HEK293 (cell line): ENCODE results near the gene SLC34A2.

Experiments
- CTCF ChIA-PET: fragments of 350-600 bp; formaldehyde crosslinking; extraction: SDS; loops from one replicate; lab custom pipeline; 2021; ENCODE audit warnings: antibody characterized with exemption; lab: Yijun Ruan, JAX
- POLR2A ChIA-PET: fragments of 300-600 bp; formaldehyde crosslinking; extraction: SDS; loops from one replicate; lab custom pipeline; 2020; ENCODE audit warnings: antibody characterized with exemption, inconsistent platforms; lab: Yijun Ruan, JAX
- H3K27ac ChIP-seq: fragments of 200-500 bp; sonication (Bioruptor generic); 2 replicates; pipeline ENCODE4 v1.5.1; 2014; ENCODE audit warnings: low read depth, low read length, control low read depth, inconsistent platforms; ENCODE audit errors: extremely low read depth
- H3K36me3 ChIP-seq, 2 experiments: fragments of 200-500 bp in 1 of 2; sonication (Bioruptor generic) in 1 of 2; 1 replicate in 1 of 2; 2 replicates in 1 of 2; pipeline ENCODE4 v1.5.1; 2014 to 2017; ENCODE audit warnings: inconsistent platforms in 2 of 2, low read length in 2 of 2; ENCODE audit not compliant: control insufficient read depth in 2 of 2, insufficient read depth in 1 of 2
- H3K4me1 ChIP-seq: fragments of 200-500 bp; sonication (Bioruptor generic); 2 replicates; pipeline ENCODE4 v1.5.1; 2014; ENCODE audit warnings: mild to moderate bottlenecking, low read length, inconsistent platforms; ENCODE audit not compliant: control insufficient read depth, insufficient read depth
- H3K4me3 ChIP-seq: 2 replicates; pipeline ENCODE4 v1.5.1; 2011; ENCODE audit warnings: low read depth, mild to moderate bottlenecking, control low read depth, low read length, moderate library complexity
- H3K9me3 ChIP-seq: fragments of 200-500 bp; sonication (Bioruptor generic); 2 replicates; pipeline ENCODE4 v1.5.1; 2014; ENCODE audit warnings: low read depth, low read length, inconsistent platforms; ENCODE audit not compliant: control insufficient read depth, insufficient read depth
- GLIS2 ChIP-seq: fragments of 450-650 bp; formaldehyde crosslinking; IDR thresholded peaks from 2 replicates; pipeline ENCODE4 v1.5.1; 2016; ENCODE audit warnings: missing biosample characterization, missing genetic modification characterization
- KLF16 ChIP-seq: fragments of 450-650 bp; formaldehyde crosslinking; IDR thresholded peaks from 2 replicates; pipeline ENCODE4 v1.5.1; 2017; ENCODE audit warnings: missing biosample characterization, missing genetic modification characterization
- KLF9 ChIP-seq: fragments of 450-650 bp; formaldehyde crosslinking; IDR thresholded peaks from 2 replicates; pipeline ENCODE4 v1.5.1; 2016; ENCODE audit warnings: missing biosample characterization, missing genetic modification characterization, low read depth
- ZNF133 ChIP-seq: fragments of 450-650 bp; formaldehyde crosslinking; IDR thresholded peaks from 2 replicates; pipeline ENCODE4 v1.5.1; 2016; ENCODE audit warnings: missing biosample characterization, missing genetic modification characterization
- ZNF138 ChIP-seq: fragments of 450-650 bp; formaldehyde crosslinking; IDR thresholded peaks from 2 replicates; pipeline ENCODE4 v1.5.1; 2016; ENCODE audit warnings: missing biosample characterization, missing genetic modification characterization, borderline replicate concordance
- ZNF19 ChIP-seq: fragments of 450-650 bp; formaldehyde crosslinking; IDR thresholded peaks from 2 replicates; pipeline ENCODE4; 2016; ENCODE audit warnings: missing biosample characterization, missing genetic modification characterization, low read depth
- ZNF214 ChIP-seq: fragments of 450-650 bp; formaldehyde crosslinking; IDR thresholded peaks from 2 replicates; pipeline ENCODE4 v1.5.1; 2017; ENCODE audit warnings: missing biosample characterization, mild to moderate bottlenecking, missing genetic modification characterization, borderline replicate concordance
- ZNF302 ChIP-seq: fragments of 450-650 bp; formaldehyde crosslinking; IDR thresholded peaks from 2 replicates; pipeline ENCODE4 v1.5.1; 2016; ENCODE audit warnings: missing biosample characterization, missing genetic modification characterization, low read depth
- ZNF324 ChIP-seq: fragments of 450-650 bp; formaldehyde crosslinking; IDR thresholded peaks from 2 replicates; pipeline ENCODE4 v1.5.1; 2016; ENCODE audit warnings: missing biosample characterization, missing genetic modification characterization
- ZNF350 ChIP-seq: fragments of 450-650 bp; formaldehyde crosslinking; IDR thresholded peaks from 2 replicates; pipeline ENCODE4 v1.5.0; 2017; ENCODE audit warnings: missing biosample characterization, mild to moderate bottlenecking, missing genetic modification characterization
- ZNF404 ChIP-seq: fragments of 450-650 bp; formaldehyde crosslinking; IDR thresholded peaks from 2 replicates; pipeline ENCODE4 v1.5.1; 2017; ENCODE audit warnings: missing biosample characterization, missing genetic modification characterization
- ZNF558 ChIP-seq: fragments of 450-650 bp; formaldehyde crosslinking; IDR thresholded peaks from 2 replicates; pipeline ENCODE4 v1.5.1; 2016; ENCODE audit warnings: missing biosample characterization, missing genetic modification characterization
- ZNF76 ChIP-seq: fragments of 450-650 bp; formaldehyde crosslinking; IDR thresholded peaks from 2 replicates; pipeline ENCODE4; 2016; ENCODE audit warnings: low read depth, missing biosample characterization, missing genetic modification characterization, borderline replicate concordance
- TF ChIP-seq, protein P1 (sequence below): fragments of 450-650 bp; formaldehyde crosslinking; IDR thresholded peaks from 2 replicates; pipeline ENCODE4 v1.5.1; 2016; ENCODE audit warnings: missing biosample characterization, missing genetic modification characterization
- TF ChIP-seq, protein P2 (sequence below): fragments of 450-650 bp; formaldehyde crosslinking; IDR thresholded peaks from 2 replicates; pipeline ENCODE4; 2016; ENCODE audit warnings: missing biosample characterization, missing genetic modification characterization
- TF ChIP-seq, protein P3 (sequence below): fragments of 450-650 bp; formaldehyde crosslinking; IDR thresholded peaks from 2 replicates; pipeline ENCODE4 v1.5.1; 2017; ENCODE audit warnings: missing biosample characterization, missing genetic modification characterization
- TF ChIP-seq, protein P4 (sequence below): fragments of 450-650 bp; formaldehyde crosslinking; IDR thresholded peaks from 2 replicates; pipeline ENCODE4 v1.5.1; 2016; ENCODE audit warnings: missing biosample characterization, missing genetic modification characterization
- TF ChIP-seq, protein P5 (sequence below): fragments of 450-650 bp; formaldehyde crosslinking; IDR thresholded peaks from 2 replicates; pipeline ENCODE4 v1.5.1; 2016; ENCODE audit warnings: missing biosample characterization, missing genetic modification characterization
- TF ChIP-seq, protein P6 (sequence below): fragments of 450-650 bp; formaldehyde crosslinking; IDR thresholded peaks from 2 replicates; pipeline ENCODE4 v1.5.1; 2016; ENCODE audit warnings: missing biosample characterization, missing genetic modification characterization, low read depth

Gene SLC34A2

DNA sequence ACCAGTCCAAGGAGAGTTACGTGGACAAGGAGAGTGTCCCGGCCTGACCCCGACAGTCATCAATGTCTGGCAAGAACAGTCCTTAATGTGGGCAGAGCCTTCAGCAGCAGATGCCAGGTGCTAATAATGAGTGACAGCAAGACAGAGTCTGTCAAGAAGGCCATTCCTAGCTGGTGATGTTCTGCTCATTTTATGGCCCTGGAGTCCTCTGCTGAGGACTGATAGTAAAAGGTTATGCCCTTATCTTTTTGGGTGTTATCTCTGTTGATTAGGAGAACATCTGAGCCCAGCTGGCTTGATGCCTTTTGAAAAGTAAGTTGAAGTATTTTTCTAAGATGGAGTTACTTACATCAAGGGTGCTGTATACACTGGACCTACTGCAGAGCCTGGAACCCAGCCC, 67.3 kb downstream of the SLC34A2 start (continued):
- TF ChIP-seq, protein P1, sequence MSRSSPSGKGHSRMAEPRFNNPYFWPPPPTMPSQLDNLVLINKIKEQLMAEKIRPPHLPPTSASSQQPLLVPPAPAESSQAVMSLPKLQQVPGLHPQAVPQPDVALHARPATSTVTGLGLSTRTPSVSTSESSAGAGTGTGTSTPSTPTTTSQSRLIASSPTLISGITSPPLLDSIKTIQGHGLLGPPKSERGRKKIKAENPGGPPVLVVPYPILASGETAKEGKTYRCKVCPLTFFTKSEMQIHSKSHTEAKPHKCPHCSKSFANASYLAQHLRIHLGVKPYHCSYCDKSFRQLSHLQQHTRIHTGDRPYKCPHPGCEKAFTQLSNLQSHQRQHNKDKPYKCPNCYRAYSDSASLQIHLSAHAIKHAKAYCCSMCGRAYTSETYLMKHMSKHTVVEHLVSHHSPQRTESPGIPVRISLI, result no peak
- TF ChIP-seq GLIS2 (tag by site-specific recombination), result no peak
- TF ChIP-seq, protein P2, sequence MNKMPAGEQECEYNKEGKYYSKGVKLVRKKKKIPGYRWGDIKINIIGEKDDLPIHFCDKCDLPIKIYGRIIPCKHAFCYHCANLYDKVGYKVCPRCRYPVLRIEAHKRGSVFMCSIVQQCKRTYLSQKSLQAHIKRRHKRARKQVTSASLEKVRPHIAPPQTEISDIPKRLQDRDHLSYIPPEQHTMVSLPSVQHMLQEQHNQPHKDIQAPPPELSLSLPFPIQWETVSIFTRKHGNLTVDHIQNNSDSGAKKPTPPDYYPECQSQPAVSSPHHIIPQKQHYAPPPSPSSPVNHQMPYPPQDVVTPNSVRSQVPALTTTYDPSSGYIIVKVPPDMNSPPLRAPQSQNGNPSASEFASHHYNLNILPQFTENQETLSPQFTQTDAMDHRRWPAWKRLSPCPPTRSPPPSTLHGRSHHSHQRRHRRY (tag by site-specific recombination), result no peak
- TF ChIP-seq KLF9 (tag by site-specific recombination), result no peak
- no peak for TF ChIP-seq ZNF214 (tag by site-specific recombination)
- TF ChIP-seq ZNF558 (tag by site-specific recombination), result no peak
- no peak for TF ChIP-seq ZNF404 (tag by site-specific recombination)
- TF ChIP-seq ZNF19 (tag by site-specific recombination), result no peak
- no peak for TF ChIP-seq ZNF302 (tag by site-specific recombination)
- no peak for TF ChIP-seq ZNF76 (tag by site-specific recombination)

DNA sequence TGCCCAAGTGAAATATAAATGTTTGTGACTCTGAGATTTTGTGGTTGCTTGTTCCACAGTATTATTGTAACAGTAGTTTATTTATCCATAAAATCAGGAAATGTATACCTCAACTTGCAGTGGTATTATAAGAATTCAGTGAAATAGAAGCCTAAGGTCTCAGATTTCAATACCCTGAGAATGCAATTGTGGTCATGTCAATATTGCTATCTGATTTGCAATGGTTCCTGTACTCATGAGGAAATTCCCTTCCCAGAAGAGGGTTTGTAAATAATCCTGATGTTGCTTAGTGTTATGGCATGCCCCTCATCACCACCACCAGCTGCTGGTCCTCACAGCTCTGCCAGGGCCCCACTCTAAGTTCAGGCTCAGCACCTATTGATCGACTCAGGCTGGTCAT, 67.8 kb downstream of the SLC34A2 start:
- ChIA-PET CTCF (no interaction called here), POLR2A (no interaction called here)
- TF ChIP-seq ZNF324, result no peak
- TF ChIP-seq, protein P3, sequence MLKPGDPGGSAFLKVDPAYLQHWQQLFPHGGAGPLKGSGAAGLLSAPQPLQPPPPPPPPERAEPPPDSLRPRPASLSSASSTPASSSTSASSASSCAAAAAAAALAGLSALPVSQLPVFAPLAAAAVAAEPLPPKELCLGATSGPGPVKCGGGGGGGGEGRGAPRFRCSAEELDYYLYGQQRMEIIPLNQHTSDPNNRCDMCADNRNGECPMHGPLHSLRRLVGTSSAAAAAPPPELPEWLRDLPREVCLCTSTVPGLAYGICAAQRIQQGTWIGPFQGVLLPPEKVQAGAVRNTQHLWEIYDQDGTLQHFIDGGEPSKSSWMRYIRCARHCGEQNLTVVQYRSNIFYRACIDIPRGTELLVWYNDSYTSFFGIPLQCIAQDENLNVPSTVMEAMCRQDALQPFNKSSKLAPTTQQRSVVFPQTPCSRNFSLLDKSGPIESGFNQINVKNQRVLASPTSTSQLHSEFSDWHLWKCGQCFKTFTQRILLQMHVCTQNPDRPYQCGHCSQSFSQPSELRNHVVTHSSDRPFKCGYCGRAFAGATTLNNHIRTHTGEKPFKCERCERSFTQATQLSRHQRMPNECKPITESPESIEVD (tag by site-specific recombination), result 0 out of 2 replicates have a peak, but pooled peaks have one; percentile 8
- H3K27ac ChIP-seq, result no peak overlapping the region
- H3K36me3 ChIP-seq, result no peaks in the 10 kb centered on the region
- H3K9me3 ChIP-seq, result no peaks in the 10 kb centered on the region
- H3K4me3 ChIP-seq, result no peak overlapping the region
- H3K4me1 ChIP-seq, result no peaks in the 10 kb centered on the region

DNA sequence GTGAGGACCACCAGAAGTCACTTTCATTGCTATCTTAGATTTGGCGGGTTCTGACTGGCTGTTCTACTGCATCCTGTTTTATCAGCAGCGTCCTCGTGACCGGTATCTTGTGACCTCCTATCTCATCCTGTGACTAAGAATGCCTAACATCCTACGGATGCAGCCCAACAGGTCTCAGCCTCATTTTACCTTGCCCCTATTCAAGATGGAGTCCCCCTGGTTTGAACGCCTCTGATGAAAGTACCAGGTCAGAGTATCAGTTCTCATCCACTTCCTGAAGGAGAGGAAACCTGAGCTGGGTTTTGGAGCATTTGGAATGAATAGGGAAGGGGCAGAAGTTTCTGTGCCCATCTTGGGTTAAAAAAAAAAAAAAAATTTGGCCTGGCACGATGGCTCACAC, 70.2 kb downstream of the SLC34A2 start:
- H3K36me3 ChIP-seq, result no peaks in the 10 kb centered on the region
- H3K9me3 ChIP-seq, result no peaks in the 10 kb centered on the region
- POLR2A ChIA-PET, result no interaction called here
- no peak overlapping the region for H3K27ac ChIP-seq
- no peak overlapping the region for H3K4me3 ChIP-seq
- H3K4me1 ChIP-seq, result no peaks in the 10 kb centered on the region
- CTCF ChIA-PET, result no interaction called here
- TF ChIP-seq, protein P4, sequence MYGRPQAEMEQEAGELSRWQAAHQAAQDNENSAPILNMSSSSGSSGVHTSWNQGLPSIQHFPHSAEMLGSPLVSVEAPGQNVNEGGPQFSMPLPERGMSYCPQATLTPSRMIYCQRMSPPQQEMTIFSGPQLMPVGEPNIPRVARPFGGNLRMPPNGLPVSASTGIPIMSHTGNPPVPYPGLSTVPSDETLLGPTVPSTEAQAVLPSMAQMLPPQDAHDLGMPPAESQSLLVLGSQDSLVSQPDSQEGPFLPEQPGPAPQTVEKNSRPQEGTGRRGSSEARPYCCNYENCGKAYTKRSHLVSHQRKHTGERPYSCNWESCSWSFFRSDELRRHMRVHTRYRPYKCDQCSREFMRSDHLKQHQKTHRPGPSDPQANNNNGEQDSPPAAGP (tag by site-specific recombination), result no peak
- TF ChIP-seq, protein P5, sequence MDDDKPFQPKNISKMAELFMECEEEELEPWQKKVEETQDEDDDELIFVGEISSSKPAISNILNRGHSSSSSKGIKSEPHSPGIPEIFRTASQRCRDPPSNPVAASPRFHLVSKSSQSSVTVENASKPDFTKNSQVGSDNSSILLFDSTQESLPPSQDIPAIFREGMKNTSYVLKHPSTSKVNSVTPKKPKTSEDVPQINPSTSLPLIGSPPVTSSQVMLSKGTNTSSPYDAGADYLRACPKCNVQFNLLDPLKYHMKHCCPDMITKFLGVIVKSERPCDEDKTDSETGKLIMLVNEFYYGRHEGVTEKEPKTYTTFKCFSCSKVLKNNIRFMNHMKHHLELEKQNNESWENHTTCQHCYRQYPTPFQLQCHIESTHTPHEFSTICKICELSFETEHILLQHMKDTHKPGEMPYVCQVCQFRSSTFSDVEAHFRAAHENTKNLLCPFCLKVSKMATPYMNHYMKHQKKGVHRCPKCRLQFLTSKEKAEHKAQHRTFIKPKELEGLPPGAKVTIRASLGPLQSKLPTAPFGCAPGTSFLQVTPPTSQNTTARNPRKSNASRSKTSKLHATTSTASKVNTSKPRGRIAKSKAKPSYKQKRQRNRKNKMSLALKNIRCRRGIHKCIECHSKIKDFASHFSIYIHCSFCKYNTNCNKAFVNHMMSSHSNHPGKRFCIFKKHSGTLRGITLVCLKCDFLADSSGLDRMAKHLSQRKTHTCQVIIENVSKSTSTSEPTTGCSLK (tag by site-specific recombination), result no peak
- TF ChIP-seq ZNF133 (no peak), ZNF350 (tag by site-specific recombination) (no peak), KLF16 (no peak), ZNF138 (no peak)
- TF ChIP-seq, protein P6, sequence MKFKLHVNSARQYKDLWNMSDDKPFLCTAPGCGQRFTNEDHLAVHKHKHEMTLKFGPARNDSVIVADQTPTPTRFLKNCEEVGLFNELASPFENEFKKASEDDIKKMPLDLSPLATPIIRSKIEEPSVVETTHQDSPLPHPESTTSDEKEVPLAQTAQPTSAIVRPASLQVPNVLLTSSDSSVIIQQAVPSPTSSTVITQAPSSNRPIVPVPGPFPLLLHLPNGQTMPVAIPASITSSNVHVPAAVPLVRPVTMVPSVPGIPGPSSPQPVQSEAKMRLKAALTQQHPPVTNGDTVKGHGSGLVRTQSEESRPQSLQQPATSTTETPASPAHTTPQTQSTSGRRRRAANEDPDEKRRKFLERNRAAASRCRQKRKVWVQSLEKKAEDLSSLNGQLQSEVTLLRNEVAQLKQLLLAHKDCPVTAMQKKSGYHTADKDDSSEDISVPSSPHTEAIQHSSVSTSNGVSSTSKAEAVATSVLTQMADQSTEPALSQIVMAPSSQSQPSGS (tag by site-specific recombination), result no peak
- TF ChIP-seq, protein P3 (tag by site-specific recombination), result no peak
- TF ChIP-seq, protein P1, result no peak
